ENCODE results near the gene EBF3.

The EBF3 gene

GRCh38 chr10:129787557-129787956 lies 176.5 kb downstream of the EBF3 start:
- TF ChIP-seq POLR2AphosphoS5 (IDR thresholded peaks at IDR 0.05; ENCODE audit: low read depth, low read length) (no peak), TAF1 (IDR thresholded peaks at IDR 0.05; ENCODE audit: borderline replicate concordance, insufficient read depth, low read length) (no peak), REST (IDR thresholded peaks at IDR 0.05; ENCODE audit: insufficient read depth in 1 of 2, low read depth in 2 of 2, low read length in 2 of 2) (no peak), FOXP2 (optimal IDR thresholded peaks at IDR 0.05; ENCODE audit: borderline replicate concordance, extremely low read depth, extremely low read length, insufficient read depth) (no peak), SIN3A (IDR thresholded peaks at IDR 0.05; ENCODE audit: borderline replicate concordance, insufficient read depth, low read length) (no peak)

- TF ChIP-seq POLR2AphosphoS5 (IDR thresholded peaks at IDR 0.05; ENCODE audit: low read depth, low read length), result no peak
- TF ChIP-seq REST (IDR thresholded peaks at IDR 0.05; ENCODE audit: insufficient read depth in 1 of 2, low read depth in 2 of 2, low read length in 2 of 2), result no peak
- no peak for TF ChIP-seq TAF1 (IDR thresholded peaks at IDR 0.05; ENCODE audit: borderline replicate concordance, insufficient read depth, low read length)
- TF ChIP-seq SIN3A (IDR thresholded peaks at IDR 0.05; ENCODE audit: borderline replicate concordance, insufficient read depth, low read length), result no peak
- no peak for TF ChIP-seq FOXP2 (optimal IDR thresholded peaks at IDR 0.05; ENCODE audit: borderline replicate concordance, extremely low read depth, extremely low read length, insufficient read depth)
Observed at GRCh38 chr10:129786216-129786615, 177.9 kb downstream of the EBF3 start.

GRCh38 chr10:129785536-129785981 lies 178.5 kb downstream of the EBF3 start:
- TF ChIP-seq TAF1 (IDR thresholded peaks at IDR 0.05; ENCODE audit: borderline replicate concordance, insufficient read depth, low read length) (no peak), REST (IDR thresholded peaks at IDR 0.05; ENCODE audit: insufficient read depth in 1 of 2, low read depth in 2 of 2, low read length in 2 of 2) (no peak)

Data from PFSK-1 (cell line).